ENCODE results near the gene MEF2B. TPM values are rescaled to one million over a fixed set of nuclear protein-coding genes. Genes with fewer than 3 reads are reported as not detected.

MEF2B gene
- total RNA-seq, 2 experiments from 2014 or later: 2.2 to 3.6 TPM

DNA sequence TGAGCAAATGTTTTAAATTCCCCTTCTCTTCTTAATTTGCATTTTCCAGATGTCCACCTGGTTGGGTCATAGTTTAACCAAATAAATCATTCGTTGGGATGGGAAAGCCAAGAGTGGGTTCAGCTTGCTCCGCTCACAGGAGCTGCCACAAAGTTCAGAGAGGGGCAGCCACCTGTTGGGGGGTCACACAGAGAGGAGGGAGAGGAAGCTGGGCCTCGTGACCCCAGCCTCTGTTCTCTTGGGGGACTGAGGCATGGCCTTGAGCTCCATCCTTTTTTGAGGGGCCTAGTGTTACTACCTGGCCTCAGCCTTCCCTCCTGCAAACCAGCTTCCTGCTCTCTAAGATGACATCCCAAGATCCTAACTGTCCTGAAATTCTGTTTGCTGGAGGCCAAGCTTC, 2.5 kb downstream of the MEF2B start:
- CTCF ChIA-PET: no interaction called here
- no peaks in the 10 kb centered on the region for H3K9me3 Mint-ChIP-seq (ENCODE audit: insufficient read depth)

DNA sequence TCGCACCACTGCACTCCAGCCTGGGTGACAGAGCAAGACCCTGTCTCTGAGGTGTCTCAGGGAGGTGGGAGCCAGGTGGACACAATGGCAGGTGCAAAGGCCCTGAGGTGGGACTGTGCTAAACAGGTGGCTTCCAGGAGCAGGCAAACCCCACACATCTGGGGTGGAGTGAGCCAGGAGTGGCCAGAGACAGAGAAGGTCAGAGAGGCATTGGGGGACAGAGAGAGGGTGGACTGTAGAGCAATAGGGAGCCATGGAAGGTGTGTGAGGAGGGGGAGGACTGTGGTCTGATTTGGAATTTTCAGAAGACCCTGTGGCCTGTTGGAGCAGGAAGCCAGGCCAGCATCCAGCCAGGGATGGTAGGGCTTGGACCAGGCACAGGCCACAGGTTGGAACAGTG, 4.7 kb downstream of the MEF2B start:
- Mint-ChIP-seq H3K9me3 (ENCODE audit: insufficient read depth) (no peaks in the 10 kb centered on the region), H3K27me3 (ENCODE audit: low read depth) (no peaks in the 10 kb centered on the region), H3K4me3 (no peak overlapping the region), H3K4me1 (ENCODE audit: low read depth) (peaks cover 9% of the 10 kb centered on the region), H3K27ac (no peak overlapping the region), H3K36me3 (ENCODE audit: low read depth) (peaks cover 2% of the 10 kb centered on the region)
- CTCF ChIA-PET: no interaction called here
- ATAC-seq: no peak
- POLR2A ChIA-PET: interaction anchor here (1.2 kb wide), 1 partner anchor 10 kb away, joined by 3 read pairs; no protein-coding TSS in a partner anchor
- no peak for DNase-seq

More for the DNA sequence above, 2.5 kb downstream of the MEF2B start:
- no peak for DNase-seq
- no peak for ATAC-seq
- Mint-ChIP-seq H3K4me1 (ENCODE audit: low read depth) (peaks cover 15% of the 10 kb centered on the region), H3K27me3 (ENCODE audit: low read depth) (no peaks in the 10 kb centered on the region), H3K4me3 (no peak overlapping the region), H3K36me3 (ENCODE audit: low read depth) (peaks cover 9% of the 10 kb centered on the region), H3K27ac (no peak overlapping the region)
- POLR2A ChIA-PET: interaction anchor here (0.7 kb wide), 1 partner anchor 11 kb away, joined by 3 read pairs; no protein-coding TSS in a partner anchor

DNA sequence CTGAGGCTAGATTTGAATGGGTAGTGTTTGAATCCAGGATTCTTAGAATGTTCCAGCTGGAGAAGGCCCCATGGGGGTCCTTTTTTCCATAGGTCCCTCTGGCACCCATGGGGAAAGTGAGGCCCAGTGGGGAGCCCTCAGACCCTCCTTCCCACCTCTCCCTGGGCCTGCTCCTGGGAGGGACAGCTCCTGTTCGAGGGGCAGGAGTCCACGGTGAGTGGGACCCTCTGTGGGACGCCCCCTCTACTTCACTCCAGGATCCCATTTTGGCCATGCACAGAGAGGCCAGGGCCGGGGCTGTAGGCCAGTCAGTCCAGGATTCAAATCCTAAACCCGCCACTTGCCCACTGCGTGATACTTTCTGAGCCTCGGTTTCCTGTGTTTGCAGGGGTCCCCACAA, 7.6 kb downstream of the MEF2B start:
- Mint-ChIP-seq H3K4me1 (ENCODE audit: low read depth) (no peaks in the 10 kb centered on the region), H3K27me3 (ENCODE audit: low read depth) (no peaks in the 10 kb centered on the region), H3K9me3 (ENCODE audit: insufficient read depth) (no peaks in the 10 kb centered on the region), H3K4me3 (no peak overlapping the region), H3K27ac (no peak overlapping the region), H3K36me3 (ENCODE audit: low read depth) (peaks cover 4% of the 10 kb centered on the region)
- CTCF ChIA-PET: interaction anchor here (1.0 kb wide), 1 partner anchor 9 kb away, joined by 3 read pairs; no protein-coding TSS in a partner anchor
- DNase-seq (no peak), ATAC-seq (no peak)
- POLR2A ChIA-PET: no interaction called here

DNA sequence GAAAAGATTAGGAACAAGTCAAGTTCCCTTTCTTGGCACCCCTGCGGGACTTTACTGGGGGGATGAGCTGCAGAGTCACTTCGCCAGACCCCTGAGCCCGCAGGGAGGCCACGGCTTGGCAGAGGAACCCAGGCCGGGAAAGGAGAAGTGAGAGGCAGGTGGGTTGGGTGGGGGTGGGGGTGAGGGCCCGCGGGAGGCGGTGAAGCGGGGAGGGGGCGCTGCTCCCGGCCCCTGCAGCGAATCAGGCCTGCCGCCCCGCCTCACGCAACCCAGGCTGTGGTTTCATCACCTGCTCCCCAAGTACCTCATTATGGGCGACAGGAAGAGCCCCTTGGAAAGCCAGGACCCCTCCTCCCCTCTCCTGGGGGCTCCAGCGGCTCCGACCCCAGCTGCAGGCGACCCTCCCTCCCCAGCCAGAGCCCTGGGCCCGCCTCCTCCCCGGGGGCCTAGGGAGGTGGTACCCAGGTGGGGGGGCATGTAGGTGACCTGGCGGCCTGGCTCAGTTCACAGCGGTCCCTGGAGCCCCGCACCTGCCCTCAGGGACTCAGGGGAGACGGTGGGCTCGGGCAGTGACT, 9.5 kb downstream of the MEF2B start:
- ChIA-PET POLR2A (interaction anchor here (0.6 kb wide), 1 partner anchor 97 kb away, joined by 3 read pairs; the partner anchor contains the start of gene SLC25A42), CTCF (interaction anchor here (0.8 kb wide), 2 partner anchors 13 to 14 kb away, joined by 3 to 5 read pairs; no protein-coding TSS in a partner anchor)
- H3K4me1 Mint-ChIP-seq (ENCODE audit: low read depth): no peaks in the 10 kb centered on the region
- no peak for DNase-seq
- H3K27me3 Mint-ChIP-seq (ENCODE audit: low read depth): no peaks in the 10 kb centered on the region
- no peak overlapping the region for H3K27ac Mint-ChIP-seq
- H3K4me3 Mint-ChIP-seq: no peak overlapping the region
- ATAC-seq: no peak
- no peaks in the 10 kb centered on the region for H3K9me3 Mint-ChIP-seq (ENCODE audit: insufficient read depth)
- peaks cover 13% of the 10 kb centered on the region for H3K36me3 Mint-ChIP-seq (ENCODE audit: low read depth)

DNA sequence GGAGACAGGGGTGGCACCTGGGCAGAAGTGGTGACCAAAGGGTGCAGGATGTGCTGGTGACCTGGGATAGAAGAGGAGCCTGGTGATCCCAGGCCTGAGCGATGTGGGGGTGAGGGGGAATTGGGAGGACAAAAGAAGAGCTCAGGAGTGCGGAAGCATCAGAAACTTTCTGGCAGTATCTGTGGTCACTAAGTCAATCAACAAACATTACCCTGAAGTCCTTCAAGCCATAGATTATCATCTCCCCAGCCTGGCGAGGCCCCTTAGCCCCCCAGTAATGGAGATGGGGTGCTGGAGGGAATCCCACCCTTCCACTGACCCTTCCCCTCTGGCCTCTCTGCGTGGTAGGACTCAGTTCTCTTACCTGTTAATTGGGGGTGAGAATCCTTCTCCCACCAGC, 10.5 kb downstream of the MEF2B start:
- Mint-ChIP-seq H3K4me1 (ENCODE audit: low read depth) (no peaks in the 10 kb centered on the region), H3K27ac (no peak overlapping the region), H3K27me3 (ENCODE audit: low read depth) (no peaks in the 10 kb centered on the region), H3K4me3 (no peak overlapping the region), H3K36me3 (ENCODE audit: low read depth) (peaks cover 17% of the 10 kb centered on the region), H3K9me3 (ENCODE audit: insufficient read depth) (no peaks in the 10 kb centered on the region)
- DNase-seq (no peak), ATAC-seq (no peak)
- ChIA-PET CTCF (interaction anchor here (2.8 kb wide), 1 partner anchor 15 kb away, joined by 11 read pairs; no protein-coding TSS in a partner anchor), POLR2A (no interaction called here)

DNA sequence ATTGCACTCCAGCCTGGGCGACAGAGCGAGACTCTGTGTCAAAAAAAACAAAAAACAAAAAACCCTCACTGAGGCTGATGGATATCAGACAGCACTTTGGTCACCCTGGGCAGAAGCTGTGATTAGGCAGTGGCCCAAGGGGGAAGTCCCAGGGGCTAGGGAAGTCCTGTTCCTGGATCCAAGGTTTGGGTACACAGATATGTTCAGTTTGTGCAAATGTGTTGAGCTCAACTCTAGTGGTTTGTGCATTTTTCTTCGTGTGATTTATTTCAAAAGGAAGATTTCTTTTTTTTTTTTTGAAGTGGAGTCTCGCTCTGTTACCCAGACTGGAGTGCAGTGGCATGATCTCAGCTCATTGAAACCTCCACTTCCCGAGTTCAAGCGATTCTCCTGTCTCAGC, 12.3 kb downstream of the MEF2B start:
- Mint-ChIP-seq H3K36me3 (ENCODE audit: low read depth) (peaks cover 17% of the 10 kb centered on the region), H3K27ac (no peak overlapping the region), H3K4me1 (ENCODE audit: low read depth) (no peaks in the 10 kb centered on the region), H3K27me3 (ENCODE audit: low read depth) (no peaks in the 10 kb centered on the region), H3K9me3 (ENCODE audit: insufficient read depth) (no peaks in the 10 kb centered on the region), H3K4me3 (no peak overlapping the region)
- ATAC-seq (no peak), DNase-seq (no peak)
- CTCF ChIA-PET: interaction anchor here (0.7 to 3.2 kb wide), 3 partner anchors 11 to 17 kb away, joined by 3 to 16 read pairs (median 11); no protein-coding TSS in a partner anchor
- POLR2A ChIA-PET: no interaction called here

DNA sequence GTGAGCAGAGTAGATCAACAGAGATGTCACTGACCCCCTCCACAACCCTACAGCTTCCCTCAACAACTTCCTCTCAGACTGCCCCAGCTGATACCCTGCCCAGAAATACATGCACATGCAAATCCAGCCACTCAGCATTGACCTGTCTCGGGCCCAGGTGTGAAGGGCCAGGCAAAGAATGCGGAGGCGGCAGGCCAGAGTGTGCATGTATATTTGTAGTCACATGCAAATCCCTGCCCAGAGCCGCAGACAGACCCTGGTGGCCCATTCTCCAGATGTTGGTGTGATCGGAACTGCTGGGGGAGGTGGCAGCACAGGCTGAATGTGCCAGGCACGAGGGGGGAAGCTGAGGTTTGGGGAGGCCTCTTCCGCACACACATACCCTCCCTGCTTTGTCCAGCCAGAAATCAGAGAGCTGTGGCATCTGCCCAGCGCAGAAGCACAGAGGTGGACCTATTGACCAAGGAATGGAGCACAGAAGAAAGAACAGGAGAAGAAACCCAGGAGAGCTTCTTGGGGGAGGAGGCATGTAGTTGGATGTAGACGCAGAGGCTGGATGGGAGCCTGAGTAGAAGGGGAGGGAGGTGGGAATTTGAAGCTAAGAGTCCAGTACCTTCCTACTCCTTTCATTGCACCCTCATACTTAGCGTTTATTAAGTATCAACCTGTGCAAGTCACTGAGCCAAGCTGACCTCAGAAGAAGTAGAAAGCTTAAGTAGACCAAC, 14.4 kb downstream of the MEF2B start:
- Mint-ChIP-seq H3K9me3 (ENCODE audit: insufficient read depth) (no peaks in the 10 kb centered on the region), H3K4me3 (no peak overlapping the region)

DNA sequence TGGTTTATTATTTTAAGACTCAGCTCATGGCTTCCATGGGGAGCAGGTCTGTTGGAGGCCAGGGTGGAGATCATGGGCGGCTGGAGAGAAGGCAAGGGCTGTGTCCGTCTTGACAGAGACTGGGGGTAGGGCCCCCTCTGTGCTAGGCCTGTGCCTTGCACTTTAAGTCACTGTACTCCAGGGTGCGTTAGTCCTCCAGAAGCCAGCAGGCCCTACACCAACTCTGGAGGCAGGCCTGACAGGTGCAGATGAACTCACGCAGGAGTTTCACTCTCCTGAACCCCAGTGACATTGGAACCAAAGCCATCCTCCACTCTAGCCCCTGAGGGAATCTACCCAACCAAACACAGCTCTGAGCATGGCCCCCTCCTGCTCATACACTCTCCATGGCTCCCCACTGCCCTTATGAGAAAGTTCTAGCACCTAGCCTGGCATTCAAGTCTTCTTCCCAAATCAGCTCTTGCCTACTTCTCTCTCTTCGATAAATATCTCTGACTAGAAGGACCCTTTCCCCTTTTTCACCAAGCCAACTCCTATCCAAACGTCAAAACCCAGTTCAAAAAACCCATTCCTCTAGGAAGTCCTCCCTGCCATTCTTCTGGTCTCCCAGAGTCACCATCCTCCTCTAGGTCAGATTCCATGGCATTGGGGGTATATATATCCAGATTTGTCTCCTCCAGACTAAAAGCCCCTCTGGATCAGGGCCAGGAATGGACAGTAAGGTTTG, 15.1 kb downstream of the MEF2B start:
- H3K4me1 Mint-ChIP-seq (ENCODE audit: low read depth): no peaks in the 10 kb centered on the region
- no peaks in the 10 kb centered on the region for H3K27me3 Mint-ChIP-seq (ENCODE audit: low read depth)
- no peak overlapping the region for H3K4me3 Mint-ChIP-seq
- H3K27ac Mint-ChIP-seq: no peak overlapping the region
- POLR2A ChIA-PET: interaction anchor here (1.1 kb wide), 1 partner anchor 10 kb away, joined by 3 read pairs; no protein-coding TSS in a partner anchor
- ATAC-seq (no peak), DNase-seq (no peak)
- CTCF ChIA-PET: interaction anchor here (0.9 to 3.2 kb wide), 2 partner anchors 8 to 19 kb away, joined by 5 to 16 read pairs; no protein-coding TSS in a partner anchor
- H3K36me3 Mint-ChIP-seq (ENCODE audit: low read depth): peaks cover 17% of the 10 kb centered on the region
- no peaks in the 10 kb centered on the region for H3K9me3 Mint-ChIP-seq (ENCODE audit: insufficient read depth)

More for the DNA sequence above, 14.4 kb downstream of the MEF2B start:
- POLR2A ChIA-PET: interaction anchor here (0.6 to 1.1 kb wide), 3 partner anchors 9 to 21 kb away, joined by 3 to 5 read pairs (median 3); no protein-coding TSS in a partner anchor
- Mint-ChIP-seq H3K4me1 (ENCODE audit: low read depth) (no peaks in the 10 kb centered on the region), H3K27ac (no peak overlapping the region), H3K36me3 (ENCODE audit: low read depth) (peaks cover 17% of the 10 kb centered on the region), H3K27me3 (ENCODE audit: low read depth) (no peaks in the 10 kb centered on the region)
- no peak for DNase-seq
- ATAC-seq: no peak
- CTCF ChIA-PET: interaction anchor here (0.6 to 3.2 kb wide), 3 partner anchors 9 to 43 kb away, joined by 3 to 16 read pairs (median 13); no protein-coding TSS in a partner anchor

DNA sequence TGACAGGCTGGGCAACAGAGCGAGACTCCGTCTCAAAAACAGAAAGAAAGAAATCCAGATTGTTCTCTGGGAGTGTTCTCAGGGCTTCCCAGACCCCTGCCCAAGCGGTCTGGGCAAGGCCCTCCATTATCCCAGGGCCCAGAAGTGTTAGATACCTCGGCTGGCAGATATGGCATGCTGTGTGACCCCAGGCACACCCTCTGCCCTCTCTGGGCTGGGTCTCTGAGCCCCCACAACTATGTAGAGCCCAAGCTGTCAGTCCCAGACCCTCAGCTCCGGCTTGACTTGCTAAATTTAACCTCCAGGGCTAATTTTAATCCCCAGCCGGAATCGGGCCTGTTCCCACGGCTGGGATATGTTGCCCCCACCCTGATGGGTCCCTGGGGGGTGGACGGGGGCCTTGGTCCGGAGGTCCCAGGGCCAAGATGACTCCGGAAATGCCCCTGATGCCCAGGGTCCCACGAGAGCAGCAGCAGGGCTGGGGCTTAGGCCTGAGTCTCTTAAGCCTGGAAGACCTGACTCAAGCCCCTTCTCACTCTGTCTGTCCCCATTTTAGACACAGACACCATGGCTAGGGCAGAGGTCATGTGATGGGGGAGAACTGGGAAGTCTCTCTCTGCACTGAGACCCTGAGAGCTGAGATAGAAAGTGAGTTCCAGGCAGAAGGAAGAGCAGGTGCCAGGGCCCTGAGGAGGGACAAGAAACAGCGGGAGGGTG, 17.2 kb downstream of the MEF2B start:
- no peaks in the 10 kb centered on the region for H3K27me3 Mint-ChIP-seq (ENCODE audit: low read depth)
- no peak overlapping the region for H3K4me3 Mint-ChIP-seq
- H3K9me3 Mint-ChIP-seq (ENCODE audit: insufficient read depth): no peaks in the 10 kb centered on the region
- no peak overlapping the region for H3K27ac Mint-ChIP-seq
- H3K36me3 Mint-ChIP-seq (ENCODE audit: low read depth): peaks cover 14% of the 10 kb centered on the region
- ChIA-PET POLR2A (no interaction called here), CTCF (no interaction called here)
- ATAC-seq: no peak
- no peak for DNase-seq
- H3K4me1 Mint-ChIP-seq (ENCODE audit: low read depth): no peaks in the 10 kb centered on the region

DNA sequence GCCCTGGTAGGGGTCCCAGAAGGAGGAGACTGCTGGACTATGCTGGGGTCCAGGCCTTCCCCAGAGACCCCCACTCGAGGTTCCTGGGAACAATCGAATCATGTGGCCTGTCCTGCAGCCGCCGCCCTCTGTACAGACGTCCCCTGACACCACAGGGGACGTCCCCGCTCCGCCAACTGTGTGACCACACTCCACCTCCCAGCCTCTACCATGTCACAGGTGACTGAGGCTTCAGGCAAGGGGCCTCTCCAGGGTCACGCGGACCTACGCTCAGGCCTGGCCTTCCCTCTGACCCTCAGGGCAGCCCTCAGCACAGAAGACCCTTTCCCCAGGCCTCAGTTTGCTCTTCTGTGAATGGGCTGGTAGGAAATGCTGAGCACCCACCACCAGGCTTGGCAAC, 18.6 kb downstream of the MEF2B start:
- Mint-ChIP-seq H3K4me1 (ENCODE audit: low read depth) (no peaks in the 10 kb centered on the region), H3K27ac (no peak overlapping the region), H3K4me3 (no peak overlapping the region), H3K36me3 (ENCODE audit: low read depth) (peaks cover 10% of the 10 kb centered on the region), H3K27me3 (ENCODE audit: low read depth) (no peaks in the 10 kb centered on the region), H3K9me3 (ENCODE audit: insufficient read depth) (no peaks in the 10 kb centered on the region)
- DNase-seq: no peak
- ChIA-PET CTCF (interaction anchor here (6.1 kb wide), 1 partner anchor 24 kb away, joined by 57 read pairs; no protein-coding TSS in a partner anchor), POLR2A (no interaction called here)
- ATAC-seq: no peak

DNA sequence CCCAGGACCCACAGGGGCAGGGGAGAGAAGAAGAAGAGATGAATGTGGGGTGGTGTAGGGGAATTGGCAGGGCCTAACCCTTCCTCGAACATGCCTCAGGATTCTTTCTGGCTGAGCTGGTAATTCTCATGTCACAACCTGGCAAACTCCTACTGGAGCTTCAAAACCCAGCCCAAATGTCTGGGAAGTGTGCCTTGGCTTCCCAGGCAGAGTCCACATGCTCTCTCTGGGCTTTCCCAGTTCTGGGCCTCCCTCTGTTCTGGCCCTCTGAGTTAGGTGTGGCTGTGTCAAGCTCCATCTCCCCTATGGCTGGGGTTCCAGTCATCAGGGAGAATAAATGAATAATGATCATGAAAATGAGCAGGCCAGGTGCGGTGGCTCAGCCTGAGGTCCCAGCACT, 20.6 kb downstream of the MEF2B start:
- no peaks in the 10 kb centered on the region for H3K4me1 Mint-ChIP-seq (ENCODE audit: low read depth)
- no peak overlapping the region for H3K27ac Mint-ChIP-seq
- ChIA-PET POLR2A (no interaction called here), CTCF (interaction anchor here (6.1 kb wide), 1 partner anchor 26 kb away, joined by 57 read pairs; no protein-coding TSS in a partner anchor)
- H3K36me3 Mint-ChIP-seq (ENCODE audit: low read depth): no peaks in the 10 kb centered on the region
- H3K9me3 Mint-ChIP-seq (ENCODE audit: insufficient read depth): no peaks in the 10 kb centered on the region
- H3K27me3 Mint-ChIP-seq (ENCODE audit: low read depth): no peaks in the 10 kb centered on the region
- H3K4me3 Mint-ChIP-seq: no peak overlapping the region
- ATAC-seq: no peak
- DNase-seq: no peak

Measured in activated CD8-positive, alpha-beta T cell treated with anti-CD3 and anti-CD28 coated beads, Interleukin-2, amount 10 ng/mL, durations not matched to agents 7 days and 5 days (primary cell).